Measurements from ENCODE around the gene STRAP.

STRAP gene

DNA sequence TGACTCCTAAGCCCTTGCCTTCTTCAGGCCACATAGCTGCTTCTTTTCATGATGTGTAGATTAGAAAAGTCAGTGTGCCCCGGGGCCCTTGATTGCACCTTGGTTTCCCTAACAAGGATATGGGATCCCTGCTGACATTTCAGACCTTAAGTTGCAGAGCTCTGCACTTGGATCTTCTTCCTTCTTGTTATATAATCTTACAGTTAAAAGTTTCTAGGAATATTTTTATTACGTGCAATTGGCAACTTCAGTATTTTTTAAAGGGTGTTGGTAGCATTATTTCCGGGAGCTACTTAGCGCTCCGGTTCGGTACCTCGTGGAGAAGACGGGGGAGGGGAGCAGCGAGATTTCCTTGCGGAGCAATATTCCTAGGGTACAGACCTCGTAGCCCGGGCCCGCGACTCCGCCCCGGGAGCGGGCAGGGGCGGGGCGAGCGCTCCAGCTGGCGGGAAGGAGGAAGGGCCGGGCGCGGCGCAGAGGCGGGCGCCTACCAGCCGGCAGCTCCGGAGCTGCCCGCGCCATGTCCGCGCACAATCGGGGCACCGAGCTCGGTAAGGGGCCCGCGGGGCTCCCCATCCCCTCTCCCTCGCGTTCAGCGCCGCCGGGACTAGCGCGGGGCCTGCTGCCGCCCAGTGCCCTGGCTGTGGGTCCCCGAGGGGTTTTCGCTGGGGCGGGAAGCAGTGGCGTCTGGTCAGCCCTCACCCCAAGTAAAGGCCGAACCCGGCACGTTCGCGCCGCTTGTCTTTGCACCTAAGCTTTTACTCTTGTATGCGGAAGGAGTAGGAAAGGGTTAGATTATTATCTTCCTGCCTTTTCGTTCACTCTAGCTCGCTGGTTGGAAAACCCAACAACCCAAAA lies 28.9 kb downstream of the STRAP start, which contains the start of gene DERA (continued):
- TF ChIP-seq ZNF571 (tag by site-specific recombination; IDR thresholded peaks at IDR 0.05) (no peak), ZNF701 (tag by site-specific recombination; IDR thresholded peaks at IDR 0.05) (no peak), SP2 (tag by site-specific recombination; IDR thresholded peaks at IDR 0.05) (peak; percentile 28), ZNF660 (tag by site-specific recombination; IDR thresholded peaks at IDR 0.05) (peak; percentile 87), KLF10 (tag by site-specific recombination; IDR thresholded peaks at IDR 0.05) (peak; percentile 59; the same call in 1 of the 2 replicates), SP7 (tag by site-specific recombination; IDR thresholded peaks at IDR 0.05) (peak; percentile 53; the same call in 1 of the 2 replicates), ZNF2 (tag by site-specific recombination; IDR thresholded peaks at IDR 0.05) (peak; percentile 17; the same call in 1 of the 2 replicates), ZBTB20 (tag by site-specific recombination; IDR thresholded peaks at IDR 0.05) (peak; percentile 95), HOXC10 (CRISPR knock-in tag; IDR thresholded peaks at IDR 0.05) (no peak), ZNF10 (tag by site-specific recombination; IDR thresholded peaks at IDR 0.05) (0 out of 2 replicates have a peak, but pooled peaks have one; percentile 10), ZSCAN30 (tag by site-specific recombination; IDR thresholded peaks at IDR 0.05) (peak; percentile 92), SP3 (tag by site-specific recombination; IDR thresholded peaks at IDR 0.05) (peak; percentile 46), ZNF561 (tag by site-specific recombination; IDR thresholded peaks at IDR 0.05; ENCODE audit: borderline replicate concordance) (peak; percentile 94), KLF16 (tag by site-specific recombination; IDR thresholded peaks at IDR 0.05) (0 out of 2 replicates have a peak, but pooled peaks have one; percentile 53), ZFHX2 (tag by site-specific recombination; conservative IDR thresholded peaks at IDR 0.05) (peak; percentile 58; the same call in 1 of the 2 replicates), ZFP37 (tag by site-specific recombination; IDR thresholded peaks at IDR 0.05) (peak; percentile 70; the same call in 1 of the 2 replicates), ZNF549 (tag by site-specific recombination; IDR thresholded peaks at IDR 0.05) (peak; percentile 34)
- TF ChIP-seq, protein P1, sequence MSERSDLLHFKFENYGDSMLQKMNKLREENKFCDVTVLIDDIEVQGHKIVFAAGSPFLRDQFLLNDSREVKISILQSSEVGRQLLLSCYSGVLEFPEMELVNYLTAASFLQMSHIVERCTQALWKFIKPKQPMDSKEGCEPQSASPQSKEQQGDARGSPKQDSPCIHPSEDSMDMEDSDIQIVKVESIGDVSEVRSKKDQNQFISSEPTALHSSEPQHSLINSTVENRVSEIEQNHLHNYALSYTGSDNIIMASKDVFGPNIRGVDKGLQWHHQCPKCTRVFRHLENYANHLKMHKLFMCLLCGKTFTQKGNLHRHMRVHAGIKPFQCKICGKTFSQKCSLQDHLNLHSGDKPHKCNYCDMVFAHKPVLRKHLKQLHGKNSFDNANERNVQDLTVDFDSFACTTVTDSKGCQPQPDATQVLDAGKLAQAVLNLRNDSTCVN (tag by site-specific recombination; optimal IDR thresholded peaks at IDR 0.05), result peak; percentile 86
- TF ChIP-seq, protein P2, sequence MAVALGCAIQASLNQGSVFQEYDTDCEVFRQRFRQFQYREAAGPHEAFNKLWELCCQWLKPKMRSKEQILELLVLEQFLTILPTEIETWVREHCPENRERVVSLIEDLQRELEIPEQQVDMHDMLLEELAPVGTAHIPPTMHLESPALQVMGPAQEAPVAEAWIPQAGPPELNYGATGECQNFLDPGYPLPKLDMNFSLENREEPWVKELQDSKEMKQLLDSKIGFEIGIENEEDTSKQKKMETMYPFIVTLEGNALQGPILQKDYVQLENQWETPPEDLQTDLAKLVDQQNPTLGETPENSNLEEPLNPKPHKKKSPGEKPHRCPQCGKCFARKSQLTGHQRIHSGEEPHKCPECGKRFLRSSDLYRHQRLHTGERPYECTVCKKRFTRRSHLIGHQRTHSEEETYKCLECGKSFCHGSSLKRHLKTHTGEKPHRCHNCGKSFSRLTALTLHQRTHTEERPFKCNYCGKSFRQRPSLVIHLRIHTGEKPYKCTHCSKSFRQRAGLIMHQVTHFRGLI (tag by site-specific recombination; IDR thresholded peaks at IDR 0.05), result peak; percentile 53; the same call in 1 of the 2 replicates
- TF ChIP-seq, protein P3, sequence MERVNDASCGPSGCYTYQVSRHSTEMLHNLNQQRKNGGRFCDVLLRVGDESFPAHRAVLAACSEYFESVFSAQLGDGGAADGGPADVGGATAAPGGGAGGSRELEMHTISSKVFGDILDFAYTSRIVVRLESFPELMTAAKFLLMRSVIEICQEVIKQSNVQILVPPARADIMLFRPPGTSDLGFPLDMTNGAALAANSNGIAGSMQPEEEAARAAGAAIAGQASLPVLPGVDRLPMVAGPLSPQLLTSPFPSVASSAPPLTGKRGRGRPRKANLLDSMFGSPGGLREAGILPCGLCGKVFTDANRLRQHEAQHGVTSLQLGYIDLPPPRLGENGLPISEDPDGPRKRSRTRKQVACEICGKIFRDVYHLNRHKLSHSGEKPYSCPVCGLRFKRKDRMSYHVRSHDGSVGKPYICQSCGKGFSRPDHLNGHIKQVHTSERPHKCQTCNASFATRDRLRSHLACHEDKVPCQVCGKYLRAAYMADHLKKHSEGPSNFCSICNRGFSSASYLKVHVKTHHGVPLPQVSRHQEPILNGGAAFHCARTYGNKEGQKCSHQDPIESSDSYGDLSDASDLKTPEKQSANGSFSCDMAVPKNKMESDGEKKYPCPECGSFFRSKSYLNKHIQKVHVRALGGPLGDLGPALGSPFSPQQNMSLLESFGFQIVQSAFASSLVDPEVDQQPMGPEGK (tag by site-specific recombination; IDR thresholded peaks at IDR 0.05), result peak; percentile 58; the same call in 1 of the 2 replicates
- TF ChIP-seq, protein P4, sequence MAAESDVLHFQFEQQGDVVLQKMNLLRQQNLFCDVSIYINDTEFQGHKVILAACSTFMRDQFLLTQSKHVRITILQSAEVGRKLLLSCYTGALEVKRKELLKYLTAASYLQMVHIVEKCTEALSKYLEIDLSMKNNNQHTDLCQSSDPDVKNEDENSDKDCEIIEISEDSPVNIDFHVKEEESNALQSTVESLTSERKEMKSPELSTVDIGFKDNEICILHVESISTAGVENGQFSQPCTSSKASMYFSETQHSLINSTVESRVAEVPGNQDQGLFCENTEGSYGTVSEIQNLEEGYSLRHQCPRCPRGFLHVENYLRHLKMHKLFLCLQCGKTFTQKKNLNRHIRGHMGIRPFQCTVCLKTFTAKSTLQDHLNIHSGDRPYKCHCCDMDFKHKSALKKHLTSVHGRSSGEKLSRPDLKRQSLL (tag by site-specific recombination; IDR thresholded peaks at IDR 0.05), result 0 out of 2 replicates have a peak, but pooled peaks have one; percentile 6
- TF ChIP-seq, protein P5, sequence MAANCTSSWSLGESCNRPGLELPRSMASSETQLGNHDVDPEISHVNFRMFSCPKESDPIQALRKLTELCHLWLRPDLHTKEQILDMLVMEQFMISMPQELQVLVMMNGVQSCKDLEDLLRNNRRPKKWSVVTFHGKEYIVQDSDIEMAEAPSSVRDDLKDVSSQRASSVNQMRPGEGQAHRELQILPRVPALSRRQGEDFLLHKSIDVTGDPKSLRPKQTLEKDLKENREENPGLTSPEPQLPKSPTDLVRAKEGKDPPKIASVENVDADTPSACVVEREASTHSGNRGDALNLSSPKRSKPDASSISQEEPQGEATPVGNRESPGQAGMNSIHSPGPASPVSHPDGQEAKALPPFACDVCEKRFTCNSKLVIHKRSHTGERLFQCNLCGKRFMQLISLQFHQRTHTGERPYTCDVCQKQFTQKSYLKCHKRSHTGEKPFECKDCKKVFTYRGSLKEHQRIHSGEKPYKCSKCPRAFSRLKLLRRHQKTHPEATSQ (tag by site-specific recombination; IDR thresholded peaks at IDR 0.05), result 0 out of 2 replicates have a peak, but pooled peaks have one; percentile 25
- TF ChIP-seq, protein P6, sequence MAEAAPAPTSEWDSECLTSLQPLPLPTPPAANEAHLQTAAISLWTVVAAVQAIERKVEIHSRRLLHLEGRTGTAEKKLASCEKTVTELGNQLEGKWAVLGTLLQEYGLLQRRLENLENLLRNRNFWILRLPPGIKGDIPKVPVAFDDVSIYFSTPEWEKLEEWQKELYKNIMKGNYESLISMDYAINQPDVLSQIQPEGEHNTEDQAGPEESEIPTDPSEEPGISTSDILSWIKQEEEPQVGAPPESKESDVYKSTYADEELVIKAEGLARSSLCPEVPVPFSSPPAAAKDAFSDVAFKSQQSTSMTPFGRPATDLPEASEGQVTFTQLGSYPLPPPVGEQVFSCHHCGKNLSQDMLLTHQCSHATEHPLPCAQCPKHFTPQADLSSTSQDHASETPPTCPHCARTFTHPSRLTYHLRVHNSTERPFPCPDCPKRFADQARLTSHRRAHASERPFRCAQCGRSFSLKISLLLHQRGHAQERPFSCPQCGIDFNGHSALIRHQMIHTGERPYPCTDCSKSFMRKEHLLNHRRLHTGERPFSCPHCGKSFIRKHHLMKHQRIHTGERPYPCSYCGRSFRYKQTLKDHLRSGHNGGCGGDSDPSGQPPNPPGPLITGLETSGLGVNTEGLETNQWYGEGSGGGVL (tag by site-specific recombination; IDR thresholded peaks at IDR 0.05), result peak; percentile 24; the same call in 1 of the 2 replicates
- TF ChIP-seq, protein P7, sequence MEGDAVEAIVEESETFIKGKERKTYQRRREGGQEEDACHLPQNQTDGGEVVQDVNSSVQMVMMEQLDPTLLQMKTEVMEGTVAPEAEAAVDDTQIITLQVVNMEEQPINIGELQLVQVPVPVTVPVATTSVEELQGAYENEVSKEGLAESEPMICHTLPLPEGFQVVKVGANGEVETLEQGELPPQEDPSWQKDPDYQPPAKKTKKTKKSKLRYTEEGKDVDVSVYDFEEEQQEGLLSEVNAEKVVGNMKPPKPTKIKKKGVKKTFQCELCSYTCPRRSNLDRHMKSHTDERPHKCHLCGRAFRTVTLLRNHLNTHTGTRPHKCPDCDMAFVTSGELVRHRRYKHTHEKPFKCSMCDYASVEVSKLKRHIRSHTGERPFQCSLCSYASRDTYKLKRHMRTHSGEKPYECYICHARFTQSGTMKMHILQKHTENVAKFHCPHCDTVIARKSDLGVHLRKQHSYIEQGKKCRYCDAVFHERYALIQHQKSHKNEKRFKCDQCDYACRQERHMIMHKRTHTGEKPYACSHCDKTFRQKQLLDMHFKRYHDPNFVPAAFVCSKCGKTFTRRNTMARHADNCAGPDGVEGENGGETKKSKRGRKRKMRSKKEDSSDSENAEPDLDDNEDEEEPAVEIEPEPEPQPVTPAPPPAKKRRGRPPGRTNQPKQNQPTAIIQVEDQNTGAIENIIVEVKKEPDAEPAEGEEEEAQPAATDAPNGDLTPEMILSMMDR (tag by site-specific recombination; IDR thresholded peaks at IDR 0.05), result peak; percentile 8; the same call in 1 of the 2 replicates
- TF ChIP-seq, protein P8, sequence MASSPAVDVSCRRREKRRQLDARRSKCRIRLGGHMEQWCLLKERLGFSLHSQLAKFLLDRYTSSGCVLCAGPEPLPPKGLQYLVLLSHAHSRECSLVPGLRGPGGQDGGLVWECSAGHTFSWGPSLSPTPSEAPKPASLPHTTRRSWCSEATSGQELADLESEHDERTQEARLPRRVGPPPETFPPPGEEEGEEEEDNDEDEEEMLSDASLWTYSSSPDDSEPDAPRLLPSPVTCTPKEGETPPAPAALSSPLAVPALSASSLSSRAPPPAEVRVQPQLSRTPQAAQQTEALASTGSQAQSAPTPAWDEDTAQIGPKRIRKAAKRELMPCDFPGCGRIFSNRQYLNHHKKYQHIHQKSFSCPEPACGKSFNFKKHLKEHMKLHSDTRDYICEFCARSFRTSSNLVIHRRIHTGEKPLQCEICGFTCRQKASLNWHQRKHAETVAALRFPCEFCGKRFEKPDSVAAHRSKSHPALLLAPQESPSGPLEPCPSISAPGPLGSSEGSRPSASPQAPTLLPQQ (tag by site-specific recombination; IDR thresholded peaks at IDR 0.05), result peak; percentile 46; the same call in 1 of the 2 replicates
